Stimulated activated CD4-positive, alpha-beta T cell treated with anti-CD3 and anti-CD28 coated beads, Interleukin-4, amount 100 ng/mL, for 24 hours (primary cell): Measurements from ENCODE around the gene SNF8.

ENCODE experiments used
- DNase-seq: peaks from one replicate; pipeline ENCODE4 v3.0.0-alpha.2; 2020

SNF8 gene

GRCh38 chr17:48882272-48882671 is 62.4 kb downstream of the SNF8 start:
- DNase-seq: no peak
